ENCODE data around the gene ZNF738.

GRCh38 chr19:21398851-21399250 lies 40.1 kb downstream of the ZNF738 start:
- TF ChIP-seq ZNF234 (CRISPR knock-in tag; conservative IDR thresholded peaks at IDR 0.05) (no peak), ZNF549 (CRISPR knock-in tag; IDR thresholded peaks at IDR 0.05) (no peak), SYNCRIP (IDR thresholded peaks at IDR 0.05; ENCODE audit: insufficient read depth, low read depth, low read length) (no peak), HDAC6 (IDR thresholded peaks at IDR 0.05; ENCODE audit: low read depth, low read length) (no peak), TFE3 (CRISPR knock-in tag; IDR thresholded peaks at IDR 0.05) (no peak), KDM5A (IDR thresholded peaks at IDR 0.05; ENCODE audit: borderline replicate concordance, low read length) (no peak), FOSL2 (CRISPR knock-in tag; IDR thresholded peaks at IDR 0.05) (no peak), EZH2 (conservative IDR thresholded peaks at IDR 0.05; ENCODE audit: low read depth, low read length) (no peak), POLR2A (IDR thresholded peaks at IDR 0.05; ENCODE audit: insufficient read depth in 1 of 2, low read depth in 2 of 2, low read length in 2 of 2) (no peak)
- TF ChIP-seq, protein P1, sequence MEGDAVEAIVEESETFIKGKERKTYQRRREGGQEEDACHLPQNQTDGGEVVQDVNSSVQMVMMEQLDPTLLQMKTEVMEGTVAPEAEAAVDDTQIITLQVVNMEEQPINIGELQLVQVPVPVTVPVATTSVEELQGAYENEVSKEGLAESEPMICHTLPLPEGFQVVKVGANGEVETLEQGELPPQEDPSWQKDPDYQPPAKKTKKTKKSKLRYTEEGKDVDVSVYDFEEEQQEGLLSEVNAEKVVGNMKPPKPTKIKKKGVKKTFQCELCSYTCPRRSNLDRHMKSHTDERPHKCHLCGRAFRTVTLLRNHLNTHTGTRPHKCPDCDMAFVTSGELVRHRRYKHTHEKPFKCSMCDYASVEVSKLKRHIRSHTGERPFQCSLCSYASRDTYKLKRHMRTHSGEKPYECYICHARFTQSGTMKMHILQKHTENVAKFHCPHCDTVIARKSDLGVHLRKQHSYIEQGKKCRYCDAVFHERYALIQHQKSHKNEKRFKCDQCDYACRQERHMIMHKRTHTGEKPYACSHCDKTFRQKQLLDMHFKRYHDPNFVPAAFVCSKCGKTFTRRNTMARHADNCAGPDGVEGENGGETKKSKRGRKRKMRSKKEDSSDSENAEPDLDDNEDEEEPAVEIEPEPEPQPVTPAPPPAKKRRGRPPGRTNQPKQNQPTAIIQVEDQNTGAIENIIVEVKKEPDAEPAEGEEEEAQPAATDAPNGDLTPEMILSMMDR (CRISPR knock-in tag; IDR thresholded peaks at IDR 0.05): no peak
- TF ChIP-seq, protein P2, sequence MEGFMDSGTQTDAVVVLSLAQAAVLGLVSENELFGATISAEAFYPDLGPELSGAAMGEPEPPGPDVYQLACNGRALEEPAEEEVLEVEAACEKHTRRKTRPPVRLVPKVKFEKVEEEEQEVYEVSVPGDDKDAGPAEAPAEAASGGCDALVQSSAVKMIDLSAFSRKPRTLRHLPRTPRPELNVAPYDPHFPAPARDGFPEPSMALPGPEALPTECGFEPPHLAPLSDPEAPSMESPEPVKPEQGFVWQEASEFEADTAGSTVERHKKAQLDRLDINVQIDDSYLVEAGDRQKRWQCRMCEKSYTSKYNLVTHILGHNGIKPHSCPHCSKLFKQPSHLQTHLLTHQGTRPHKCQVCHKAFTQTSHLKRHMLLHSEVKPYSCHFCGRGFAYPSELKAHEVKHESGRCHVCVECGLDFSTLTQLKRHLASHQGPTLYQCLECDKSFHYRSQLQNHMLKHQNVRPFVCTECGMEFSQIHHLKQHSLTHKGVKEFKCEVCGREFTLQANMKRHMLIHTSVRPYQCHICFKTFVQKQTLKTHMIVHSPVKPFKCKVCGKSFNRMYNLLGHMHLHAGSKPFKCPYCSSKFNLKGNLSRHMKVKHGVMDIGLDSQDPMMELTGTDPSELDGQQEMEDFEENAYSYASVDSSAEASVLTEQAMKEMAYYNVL (CRISPR knock-in tag; IDR thresholded peaks at IDR 0.05; ENCODE audit: borderline replicate concordance): no peak
- TF ChIP-seq, protein P3, sequence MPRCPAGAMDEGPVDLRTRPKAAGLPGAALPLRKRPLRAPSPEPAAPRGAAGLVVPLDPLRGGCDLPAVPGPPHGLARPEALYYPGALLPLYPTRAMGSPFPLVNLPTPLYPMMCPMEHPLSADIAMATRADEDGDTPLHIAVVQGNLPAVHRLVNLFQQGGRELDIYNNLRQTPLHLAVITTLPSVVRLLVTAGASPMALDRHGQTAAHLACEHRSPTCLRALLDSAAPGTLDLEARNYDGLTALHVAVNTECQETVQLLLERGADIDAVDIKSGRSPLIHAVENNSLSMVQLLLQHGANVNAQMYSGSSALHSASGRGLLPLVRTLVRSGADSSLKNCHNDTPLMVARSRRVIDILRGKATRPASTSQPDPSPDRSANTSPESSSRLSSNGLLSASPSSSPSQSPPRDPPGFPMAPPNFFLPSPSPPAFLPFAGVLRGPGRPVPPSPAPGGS (CRISPR knock-in tag; IDR thresholded peaks at IDR 0.05): no peak
- TF ChIP-seq, protein P4, sequence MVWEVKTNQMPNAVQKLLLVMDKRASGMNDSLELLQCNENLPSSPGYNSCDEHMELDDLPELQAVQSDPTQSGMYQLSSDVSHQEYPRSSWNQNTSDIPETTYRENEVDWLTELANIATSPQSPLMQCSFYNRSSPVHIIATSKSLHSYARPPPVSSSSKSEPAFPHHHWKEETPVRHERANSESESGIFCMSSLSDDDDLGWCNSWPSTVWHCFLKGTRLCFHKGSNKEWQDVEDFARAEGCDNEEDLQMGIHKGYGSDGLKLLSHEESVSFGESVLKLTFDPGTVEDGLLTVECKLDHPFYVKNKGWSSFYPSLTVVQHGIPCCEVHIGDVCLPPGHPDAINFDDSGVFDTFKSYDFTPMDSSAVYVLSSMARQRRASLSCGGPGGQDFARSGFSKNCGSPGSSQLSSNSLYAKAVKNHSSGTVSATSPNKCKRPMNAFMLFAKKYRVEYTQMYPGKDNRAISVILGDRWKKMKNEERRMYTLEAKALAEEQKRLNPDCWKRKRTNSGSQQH (CRISPR knock-in tag; IDR thresholded peaks at IDR 0.05; ENCODE audit: low read depth): no peak

Data from HepG2 (cell line).